A549 (cell line): ENCODE measurements around the gene NCLN. TPM values are rescaled to one million over a fixed set of nuclear protein-coding genes. Genes with fewer than 3 reads are reported as not detected.
A peak's percentile ranks its signal among the peaks of the same experiment; 100 is the strongest.

ENCODE experiments used
- ATAC-seq, 2 experiments: fragments of 200-7000 bp in 1 of 2; fragments of >200 bp in 1 of 2; cut with Nextera tagmentation in 1 of 2; cut with Tn5 transposase in 1 of 2; 3 replicates each; pipeline versions ENCODE4 v1.8.0 to v1.9.1; 2018 to 2020; ENCODE audit warnings: mild to moderate bottlenecking in 1 of 2, moderate library complexity in 1 of 2
- CTCF ChIA-PET: fragments of 300-600 bp; sonication (Branson Sonifier 250); formaldehyde crosslinking; extraction: SDS; loops from one replicate; lab custom pipeline; 2021; ENCODE audit warnings: antibody characterized with exemption, inconsistent platforms; lab: Yijun Ruan, JAX
- POLR2A ChIA-PET: fragments of 350-600 bp; formaldehyde crosslinking; extraction: SDS; loops from one replicate; lab custom pipeline; 2021; ENCODE audit warnings: antibody characterized with exemption, inconsistent platforms; lab: Yijun Ruan, JAX
- DNase-seq, 2 experiments: peaks; one replicate each; pipeline versions ENCODE4 v3.0.0 to v3.0.0-alpha.2; 2011 to 2016; ENCODE audit warnings: low read depth in 1 of 2, low spot score in 1 of 2
- FAIRE-seq: peaks from 2 replicates; lab custom pipeline; 2011; peaks lifted over from hg19 to GRCh38; lab: Jason Lieb, UNC
- H3K27ac ChIP-seq, 2 experiments: fragments of >200 bp; sonication (Bioruptor Twin); formaldehyde crosslinking; 3 replicates each; pipeline ENCODE4 v1.5.1; 2016 to 2017
- H3K4me1 ChIP-seq: fragments of >200 bp; sonication (Bioruptor Twin); formaldehyde crosslinking; 3 replicates; pipeline ENCODE4 v1.6.1; 2016
- H3K4me2 ChIP-seq: fragments of >200 bp; sonication (Bioruptor Twin); formaldehyde crosslinking; 3 replicates; pipeline ENCODE4 v1.6.1; 2016
- H3K4me3 ChIP-seq: fragments of >200 bp; sonication (Bioruptor Twin); formaldehyde crosslinking; 3 replicates; pipeline ENCODE4 v1.5.1; 2016
- H3K9me3 ChIP-seq: fragments of >200 bp; sonication (Bioruptor Twin); formaldehyde crosslinking; 3 replicates; pipeline ENCODE4 v1.6.1; 2016
- CBX2 ChIP-seq: fragments of 200-600 bp; sonication (generic); IDR thresholded peaks from 2 replicates; pipeline ENCODE4 v1.6.1; 2016; ENCODE audit warnings: low read depth, mild to moderate bottlenecking, borderline replicate concordance
- CEBPB ChIP-seq, 2 experiments: fragments of >200 bp in 1 of 2; sonication (Bioruptor Twin) in 1 of 2; formaldehyde crosslinking in 1 of 2; IDR thresholded peaks; 2 replicates each; pipeline ENCODE4 v1.6.1; 2012 to 2016
- EHF ChIP-seq: fragments of 250-450 bp; sonication (Bioruptor Pico); IDR thresholded peaks from 2 replicates; pipeline ENCODE4 v1.5.0; 2020; ENCODE audit warnings: mild to moderate bottlenecking
- EHMT2 ChIP-seq: fragments of 200-600 bp; sonication (generic); IDR thresholded peaks from 2 replicates; pipeline ENCODE4 v1.6.1; 2016; ENCODE audit warnings: antibody characterized with exemption, low read depth, mild to moderate bottlenecking, moderate library complexity
- ESRRA ChIP-seq: fragments of 150-350 bp; IDR thresholded peaks from 2 replicates; pipeline ENCODE4 v1.6.1; 2014; ENCODE audit warnings: mild to moderate bottlenecking, low read length, borderline replicate concordance
- GATA3 ChIP-seq: IDR thresholded peaks from 2 replicates; pipeline ENCODE4 v1.6.1; 2012; ENCODE audit warnings: borderline replicate concordance
- HEYL ChIP-seq: fragments of 250-450 bp; sonication (Bioruptor Pico); IDR thresholded peaks from 2 replicates; pipeline ENCODE4 v1.8.0; 2021; ENCODE audit warnings: mild to moderate bottlenecking, moderate library complexity
- HOXA7 ChIP-seq: fragments of 250-450 bp; sonication (Bioruptor Pico); IDR thresholded peaks from 2 replicates; pipeline ENCODE4 v1.5.0; 2020; ENCODE audit warnings: mild to moderate bottlenecking, moderate library complexity
- JUNB ChIP-seq: fragments of >200 bp; sonication (Bioruptor Twin); formaldehyde crosslinking; IDR thresholded peaks from 2 replicates; pipeline ENCODE4 v1.6.1; 2016
- MYC ChIP-seq: IDR thresholded peaks from 2 replicates; pipeline ENCODE4 v1.6.1; 2012; ENCODE audit warnings: mild to moderate bottlenecking, inconsistent platforms, low read length, improper control_type of control experiment, borderline replicate concordance
- NFE2L2 ChIP-seq: fragments of 150-350 bp; conservative IDR thresholded peaks from 2 replicates; pipeline ENCODE4 v1.6.1; 2014; ENCODE audit warnings: low read length
- PHF8 ChIP-seq: fragments of 200-600 bp; sonication (generic); IDR thresholded peaks from 2 replicates; pipeline ENCODE4 v1.6.1; 2016; ENCODE audit warnings: low read depth, mild to moderate bottlenecking, antibody characterized with exemption, moderate library complexity, borderline replicate concordance
- POLR2A ChIP-seq: IDR thresholded peaks from 2 replicates; pipeline ENCODE4 v1.6.1; 2012; ENCODE audit warnings: mild to moderate bottlenecking, low read length
- RAD21 ChIP-seq, 2 experiments: fragments of >200 bp in 1 of 2; sonication (Bioruptor Twin) in 1 of 2; formaldehyde crosslinking in 1 of 2; IDR thresholded peaks in 1 of 2; conservative IDR thresholded peaks in 1 of 2; 2 replicates in 1 of 2; 3 replicates in 1 of 2; pipeline ENCODE4 v1.6.1; 2012 to 2018; ENCODE audit warnings: inconsistent platforms in 1 of 2
- RARB ChIP-seq: fragments of 250-450 bp; sonication (Bioruptor Pico); IDR thresholded peaks from 2 replicates; pipeline ENCODE4 v1.8.0; 2021; ENCODE audit warnings: mild to moderate bottlenecking, moderate library complexity
- RCOR1 ChIP-seq: fragments of 150-350 bp; IDR thresholded peaks from 2 replicates; pipeline ENCODE4 v1.6.1; 2014; ENCODE audit warnings: antibody characterized with exemption, low read length, low read depth
- RFX5 ChIP-seq: fragments of 450-650 bp; IDR thresholded peaks from 2 replicates; pipeline ENCODE4 v1.7.1; 2014; ENCODE audit warnings: antibody characterized with exemption, mild to moderate bottlenecking, moderate library complexity
- SREBF2 ChIP-seq: fragments of 450-650 bp; IDR thresholded peaks from 2 replicates; pipeline ENCODE4 v1.6.1; 2014; ENCODE audit warnings: mild to moderate bottlenecking, moderate library complexity
- ZFP36 ChIP-seq: fragments of 450-650 bp; IDR thresholded peaks from 2 replicates; pipeline ENCODE4 v1.6.1; 2014; ENCODE audit warnings: borderline replicate concordance; ENCODE audit not compliant: partially characterized antibody
- WGBS: methylation state at CpG from one replicate; pipeline ENCODE4 v1.1.6; 2017; ENCODE audit errors: missing lambda C conversion rate; 5-methylcytosine and 5-hydroxymethylcytosine counted together
- polyA plus RNA-seq, 4 experiments: library from polyadenylated mRNA; depleted of rRNA in 3 of 4; stranded (reverse); fragments of >200 nt; fragmentation: RNase III in 1 of 4; extraction: RNeasy Plus Mini Kit Qiagen cat#74134 plus additional on column Dnase treatment in 1 of 4; gene quantifications; 2 replicates in 3 of 4; 3 replicates in 1 of 4; pipeline ENCODE4 v1.2.3, GENCODE V29; 2011 to 2017
- TF ChIP-seq, protein P1 (sequence below): fragments of 250-450 bp; sonication (Bioruptor Pico); IDR thresholded peaks from 2 replicates; pipeline ENCODE4 v1.5.0; 2020; ENCODE audit warnings: low read depth, mild to moderate bottlenecking, moderate library complexity
- TF ChIP-seq, protein P2 (sequence below): fragments of 150-350 bp; IDR thresholded peaks from 2 replicates; pipeline ENCODE4 v1.6.1; 2014; ENCODE audit warnings: low read depth, mild to moderate bottlenecking, low read length

NCLN gene
- polyA plus RNA-seq, 2 of the 4 experiments (the other 2 are of a cell fraction) = 22.8 to 58.5 TPM

DNA sequence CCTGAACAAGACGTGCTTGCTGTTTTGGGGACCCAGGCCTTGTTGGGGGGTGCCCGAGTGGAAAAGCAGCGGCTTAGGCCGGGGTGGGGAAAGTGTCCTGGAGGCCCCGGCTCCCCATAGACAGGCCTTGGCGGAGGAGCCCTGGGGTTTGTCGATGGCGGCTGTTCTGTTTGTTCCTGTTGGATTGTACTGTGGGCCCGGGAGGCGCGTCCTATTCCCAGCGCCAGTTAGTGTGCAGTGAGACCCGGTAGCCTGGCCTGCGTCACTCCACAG, 11.1 kb downstream of the NCLN start:
- 95% methylated on average over 12 of the region's 14 CpGs for WGBS
- CTCF ChIA-PET = no interaction called here
- FAIRE-seq = no peak

DNA sequence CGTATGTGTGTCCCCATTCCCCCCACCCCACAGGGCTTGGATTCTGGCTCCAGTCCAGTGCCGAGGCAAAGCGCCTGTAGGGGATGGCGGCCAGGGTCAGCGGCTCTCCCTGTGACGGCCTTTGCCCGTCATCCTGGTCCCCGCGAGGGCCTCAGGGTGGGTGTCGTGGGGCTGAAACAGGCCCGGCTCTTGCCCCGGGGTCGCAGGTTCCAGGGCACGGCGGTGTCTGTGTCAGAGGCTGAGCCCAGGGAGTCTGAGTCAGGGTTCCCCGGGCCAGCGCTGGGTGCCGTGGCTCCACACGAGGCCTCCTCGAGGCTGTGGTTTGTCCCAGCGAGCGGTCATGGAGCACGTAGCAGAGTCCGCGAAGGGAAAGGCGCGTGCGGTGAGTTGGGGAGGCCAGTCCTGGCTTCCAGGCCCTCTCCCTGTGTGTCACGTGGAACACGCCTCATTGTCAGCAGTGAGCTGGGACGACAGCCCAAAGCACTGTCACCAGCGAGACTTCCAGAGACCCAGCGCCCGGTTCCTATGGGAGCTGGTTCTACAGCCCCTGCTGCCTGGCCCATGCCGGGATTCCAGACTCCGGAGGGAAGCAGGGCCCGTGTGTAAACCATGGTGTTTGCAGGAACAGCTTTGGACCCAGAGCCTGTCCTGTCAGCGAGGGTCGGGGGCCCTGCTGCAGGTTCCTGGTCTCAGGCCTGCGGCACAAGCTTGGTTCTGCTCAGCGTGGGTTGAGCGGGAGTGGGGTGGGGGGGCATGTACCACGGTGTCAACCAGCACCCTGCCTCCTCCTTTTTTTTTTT, 13.4 kb downstream of the NCLN start:
- ATAC-seq (peak in 1 of 2 experiments; percentile 13; a peak in 1 of 6 replicates), DNase-seq (no peak), FAIRE-seq (no peak)
- Histone ChIP-seq H3K4me2 (no peak overlapping the region), H3K4me1 (no peaks in the 10 kb centered on the region), H3K27ac (no peak overlapping the region), H3K9me3 (no peaks in the 10 kb centered on the region), H3K4me3 (no peak overlapping the region)
- CTCF ChIA-PET = interaction anchor here (0.6 to 1.1 kb wide), 4 partner anchors 10 to 346 kb away, joined by 3 to 4 read pairs (median 3); no protein-coding TSS in a partner anchor
- POLR2A ChIA-PET = no interaction called here
- WGBS = 94% methylated on average over 25 of the region's 43 CpGs
- TF ChIP-seq NFE2L2 (no peak), HEYL (CRISPR knock-in tag) (no peak), MYC (no peak), SREBF2 (no peak), ZFP36 (no peak), CBX2 (no peak), JUNB (no peak), ESRRA (no peak), RAD21 (conservative IDR thresholded peaks at IDR 0.05 in 1 of 2, IDR thresholded peaks at IDR 0.05 in 1 of 2) (no peak)

More for the DNA sequence above, 11.1 kb downstream of the NCLN start:
- Histone ChIP-seq H3K4me1 (no peaks in the 10 kb centered on the region), H3K4me2 (no peak overlapping the region), H3K9me3 (no peaks in the 10 kb centered on the region), H3K27ac (no peak overlapping the region), H3K4me3 (no peak overlapping the region)
- TF ChIP-seq EHMT2 (no peak), RCOR1 (no peak), MYC (no peak)
- TF ChIP-seq, protein P1, sequence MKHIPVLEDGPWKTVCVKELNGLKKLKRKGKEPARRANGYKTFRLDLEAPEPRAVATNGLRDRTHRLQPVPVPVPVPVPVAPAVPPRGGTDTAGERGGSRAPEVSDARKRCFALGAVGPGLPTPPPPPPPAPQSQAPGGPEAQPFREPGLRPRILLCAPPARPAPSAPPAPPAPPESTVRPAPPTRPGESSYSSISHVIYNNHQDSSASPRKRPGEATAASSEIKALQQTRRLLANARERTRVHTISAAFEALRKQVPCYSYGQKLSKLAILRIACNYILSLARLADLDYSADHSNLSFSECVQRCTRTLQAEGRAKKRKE (CRISPR knock-in tag) = no peak
- POLR2A ChIA-PET = no interaction called here
- no peak for ATAC-seq
- no peak for DNase-seq

- no peak overlapping the region for H3K4me3 ChIP-seq
- no peak overlapping the region for H3K27ac ChIP-seq
- WGBS = 94% methylated on average over 22 of the region's 39 CpGs
- CTCF ChIA-PET = interaction anchor here (0.7 to 0.9 kb wide), 3 partner anchors 23 to 283 kb away, joined by 3 read pairs; no protein-coding TSS in a partner anchor
- ATAC-seq = no peak
- no peaks in the 10 kb centered on the region for H3K9me3 ChIP-seq
- POLR2A ChIA-PET = no interaction called here
- TF ChIP-seq, protein P2, sequence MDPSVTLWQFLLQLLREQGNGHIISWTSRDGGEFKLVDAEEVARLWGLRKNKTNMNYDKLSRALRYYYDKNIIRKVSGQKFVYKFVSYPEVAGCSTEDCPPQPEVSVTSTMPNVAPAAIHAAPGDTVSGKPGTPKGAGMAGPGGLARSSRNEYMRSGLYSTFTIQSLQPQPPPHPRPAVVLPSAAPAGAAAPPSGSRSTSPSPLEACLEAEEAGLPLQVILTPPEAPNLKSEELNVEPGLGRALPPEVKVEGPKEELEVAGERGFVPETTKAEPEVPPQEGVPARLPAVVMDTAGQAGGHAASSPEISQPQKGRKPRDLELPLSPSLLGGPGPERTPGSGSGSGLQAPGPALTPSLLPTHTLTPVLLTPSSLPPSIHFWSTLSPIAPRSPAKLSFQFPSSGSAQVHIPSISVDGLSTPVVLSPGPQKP = no peak
- no peak for TF ChIP-seq RFX5
- TF ChIP-seq GATA3 = no peak
- TF ChIP-seq EHF (CRISPR knock-in tag) = no peak
- no peak for TF ChIP-seq CEBPB (IDR thresholded peaks at IDR 0.05)
- no peak for TF ChIP-seq PHF8
- no peak for TF ChIP-seq MYC
- no peak for TF ChIP-seq HOXA7 (CRISPR knock-in tag)
- no peak for TF ChIP-seq POLR2A
- no peak for TF ChIP-seq RARB (CRISPR knock-in tag)
- DNase-seq = no peak
- no peaks in the 10 kb centered on the region for H3K4me1 ChIP-seq
- H3K4me2 ChIP-seq = no peak overlapping the region
- no peak for FAIRE-seq
Measured at GRCh38 chr19:3201072-3201700, 15.5 kb downstream of the NCLN start.
